ENCODE data around the gene LRRK1.

LRRK1 gene

GRCh38 chr15:100940767-100941379 lies 21.7 kb downstream of the LRRK1 start:
- DNase-seq, result no peak

DNA sequence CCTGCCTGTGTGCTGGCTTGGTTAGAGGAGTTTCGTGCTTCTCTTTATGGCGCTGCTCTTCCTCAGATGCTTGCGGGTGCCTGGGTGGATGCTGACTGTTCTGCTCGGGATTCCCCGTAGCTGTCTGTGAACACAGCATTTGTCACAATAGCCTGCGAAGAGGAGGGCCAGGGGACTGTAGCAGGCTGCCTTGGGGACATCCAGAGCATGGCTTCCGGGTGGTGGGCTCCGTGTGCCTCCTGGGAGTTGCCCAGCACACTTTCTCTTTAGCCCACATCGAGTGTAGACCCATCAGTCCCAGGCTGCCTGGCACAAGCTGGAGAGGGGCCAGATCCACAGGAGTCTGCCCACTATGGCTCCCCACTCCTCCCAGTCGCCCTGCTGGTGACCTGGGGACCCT lies 22.4 kb downstream of the LRRK1 start:
- no peak for DNase-seq

DNA sequence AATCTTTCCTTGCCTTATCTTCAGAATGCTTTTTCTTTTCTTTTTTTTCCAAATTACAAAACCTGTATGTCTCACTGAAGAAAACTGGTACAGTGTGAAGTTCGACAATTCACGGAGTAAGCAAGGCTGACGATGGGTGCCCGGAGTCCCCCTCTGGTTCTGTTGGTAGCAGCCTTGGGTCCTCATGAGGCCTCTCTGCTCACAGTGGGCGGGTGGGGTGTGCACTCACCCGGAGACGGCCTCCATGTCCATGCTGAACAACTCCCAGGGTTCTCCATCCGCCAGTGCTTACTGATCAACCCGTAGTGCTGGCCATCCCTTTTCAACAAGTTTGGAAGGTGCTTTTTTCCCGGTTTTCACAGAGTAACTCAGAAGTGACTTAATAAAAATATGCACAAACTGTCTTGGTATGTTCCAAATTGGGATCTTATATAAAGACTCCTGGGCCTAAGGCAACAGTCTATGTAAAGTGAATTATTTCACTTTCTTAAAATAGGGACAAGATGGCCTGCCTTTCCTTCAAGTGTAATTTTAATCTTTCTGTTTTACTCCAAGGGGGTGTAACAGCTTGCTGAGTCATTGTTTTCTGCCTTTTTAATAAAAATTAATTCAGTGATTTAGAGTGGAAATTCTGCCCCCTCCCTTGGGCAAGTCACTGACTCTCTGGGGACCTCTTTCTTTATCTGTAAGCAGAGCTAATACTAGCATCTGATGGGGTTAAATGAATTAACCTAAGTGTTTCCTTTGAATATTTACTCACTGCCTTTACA lies 23.7 kb downstream of the LRRK1 start:
- DNase-seq, result no peak

- DNase-seq, result no peak
These were observed 25.2 kb downstream of the LRRK1 start for GRCh38 chr15:100944244-100944895.

- no peak for DNase-seq
These were observed 25.8 kb downstream of the LRRK1 start for GRCh38 chr15:100944986-100945385.

GRCh38 chr15:100947760-100948429 lies 28.7 kb downstream of the LRRK1 start:
- DNase-seq, result no peak

- no peak for DNase-seq
These were observed 29.2 kb downstream of the LRRK1 start for GRCh38 chr15:100948430-100948762.

DNA sequence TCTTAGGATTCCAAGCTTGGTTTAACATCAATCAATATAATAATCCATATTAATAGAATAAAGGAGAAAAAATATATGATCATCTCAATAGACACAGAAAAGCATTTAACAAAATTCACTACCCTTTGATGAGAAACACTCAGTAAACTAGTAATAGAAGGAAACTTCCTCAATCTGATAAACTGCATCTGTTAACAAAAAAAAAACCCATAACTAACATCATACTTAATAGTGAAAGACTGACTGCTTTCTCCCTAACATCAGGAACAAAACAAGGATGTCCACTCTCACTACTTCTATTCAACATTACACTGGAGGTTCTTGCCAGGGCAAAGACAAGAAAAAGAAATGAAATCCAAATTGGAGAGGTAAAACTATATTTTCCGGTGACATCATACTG lies 30.5 kb downstream of the LRRK1 start:
- DNase-seq, result no peak

GRCh38 chr15:100951965-100952364 lies 32.8 kb downstream of the LRRK1 start:
- no peak for DNase-seq

- DNase-seq, result no peak
These were observed 33.4 kb downstream of the LRRK1 start for GRCh38 chr15:100952566-100952965.

DNA sequence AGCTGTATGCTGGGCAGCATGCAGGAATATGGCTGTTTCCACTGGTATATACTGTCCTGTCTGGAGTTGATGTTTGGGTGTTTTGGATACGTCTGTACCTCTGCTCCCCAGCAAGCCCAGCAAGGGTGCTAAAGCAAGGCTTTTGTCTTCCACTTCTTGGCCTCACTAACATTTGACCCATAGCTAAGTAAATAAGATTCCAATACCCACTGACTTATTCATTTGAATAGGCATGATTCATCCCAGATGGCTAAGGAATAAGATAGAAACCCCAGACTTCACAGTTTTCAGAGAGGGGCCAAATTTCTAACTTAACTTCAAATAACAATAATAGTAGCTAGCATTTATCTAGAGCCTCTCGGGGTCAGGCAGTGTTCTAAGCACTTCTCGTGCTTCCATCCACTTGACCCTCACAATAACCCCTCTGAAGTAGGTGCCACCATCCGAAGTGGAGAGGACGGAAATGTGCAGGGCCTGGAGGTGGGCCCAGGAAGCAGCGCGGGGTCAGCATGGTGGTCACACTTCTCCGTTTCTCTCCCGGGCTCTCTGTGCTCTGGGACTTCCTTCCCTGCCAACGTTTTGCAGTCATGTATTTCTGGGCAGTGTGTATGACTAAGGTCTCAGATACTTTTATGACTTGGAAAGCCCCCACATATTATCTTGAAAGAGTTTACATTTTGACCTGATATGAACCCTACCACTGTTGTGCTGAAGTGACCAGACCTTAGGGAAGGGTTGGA lies 39.3 kb downstream of the LRRK1 start:
- DNase-seq, result no peak

GRCh38 chr15:100959066-100960050 lies 40.2 kb downstream of the LRRK1 start:
- DNase-seq, result no peak

DNA sequence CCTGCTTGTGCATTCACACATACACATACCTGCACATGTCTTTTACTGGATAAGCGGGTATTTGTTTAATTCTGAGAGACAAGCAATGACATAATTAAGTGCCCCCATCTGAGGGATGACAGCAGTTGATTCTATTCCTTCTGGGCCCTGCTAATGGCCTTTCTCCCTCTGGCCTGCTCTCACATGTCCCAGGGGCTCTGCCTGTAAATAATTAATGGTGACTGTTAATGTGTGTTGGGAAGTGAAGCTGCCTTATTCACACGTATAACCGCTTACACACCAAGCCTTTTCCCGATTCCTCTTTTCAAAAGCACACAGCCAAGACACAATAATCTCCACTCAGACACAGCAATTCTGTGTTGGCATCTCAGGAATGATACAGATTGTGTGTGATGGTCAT lies 47.8 kb downstream of the LRRK1 start:
- no peak for DNase-seq

- no peak for DNase-seq
These were observed 49.2 kb downstream of the LRRK1 start for GRCh38 chr15:100968050-100968966.

GRCh38 chr15:100972975-100973350 lies 53.8 kb downstream of the LRRK1 start:
- no peak for DNase-seq

DNA sequence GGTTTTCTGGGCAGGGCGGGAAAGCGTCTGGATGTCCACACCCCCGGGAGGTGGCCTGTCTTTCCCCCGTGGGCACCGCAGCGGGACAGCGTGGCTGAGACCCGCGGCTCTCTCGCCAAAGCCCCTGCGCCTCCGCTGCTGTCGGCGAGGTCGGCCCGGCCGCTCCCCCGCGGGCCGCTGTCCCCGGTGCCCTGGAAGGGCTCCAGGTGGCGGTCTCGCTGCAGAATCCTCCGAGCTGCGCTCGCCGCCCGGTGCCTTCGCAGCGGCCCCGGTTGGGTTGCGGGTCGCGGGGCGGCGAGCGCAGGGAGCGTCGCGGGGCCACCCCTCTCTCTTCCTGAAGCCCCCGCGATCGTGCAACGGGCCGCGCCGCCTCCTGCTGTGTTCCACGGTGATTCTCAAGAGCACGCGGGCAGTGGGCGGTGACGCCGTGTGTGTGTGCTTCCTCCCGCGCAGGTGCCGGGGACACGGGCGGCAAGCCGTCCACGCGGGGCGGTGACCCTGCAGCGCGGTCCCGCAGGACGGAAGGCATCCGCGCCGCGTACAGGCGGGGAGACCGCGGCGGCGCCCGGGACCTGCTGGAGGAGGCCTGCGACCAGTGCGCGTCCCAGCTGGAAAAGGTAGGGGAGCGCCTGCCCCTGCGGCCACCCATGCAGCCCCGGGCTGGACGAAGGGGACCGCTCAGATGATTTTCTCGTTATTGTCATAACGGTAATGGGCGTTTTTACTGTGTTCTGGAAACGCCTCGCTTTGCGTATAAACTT lies 54.4 kb downstream of the LRRK1 start:
- no peak for DNase-seq

DNA sequence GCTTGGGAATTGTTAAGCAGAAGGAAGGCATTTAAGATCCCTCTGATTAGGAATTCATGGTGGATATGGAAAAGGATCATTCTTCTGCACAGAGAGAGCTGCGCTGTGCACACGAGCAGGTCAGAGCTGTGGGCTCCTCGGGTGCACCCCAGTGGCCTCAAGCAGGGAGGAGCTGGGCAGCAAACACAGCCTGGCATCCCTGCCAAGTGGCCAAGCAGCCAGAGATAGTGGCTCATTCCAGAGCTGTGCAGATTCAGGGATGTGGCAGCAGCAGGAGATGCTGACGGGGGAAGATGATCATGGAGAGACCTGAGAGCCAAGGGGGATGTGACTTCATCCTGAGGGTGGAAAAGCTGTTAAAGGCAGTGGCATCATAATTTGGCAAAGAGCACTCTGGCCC lies 55.9 kb downstream of the LRRK1 start:
- DNase-seq, result no peak

- DNase-seq, result no peak
These were observed 61.4 kb downstream of the LRRK1 start for GRCh38 chr15:100980410-100981046.

DNA sequence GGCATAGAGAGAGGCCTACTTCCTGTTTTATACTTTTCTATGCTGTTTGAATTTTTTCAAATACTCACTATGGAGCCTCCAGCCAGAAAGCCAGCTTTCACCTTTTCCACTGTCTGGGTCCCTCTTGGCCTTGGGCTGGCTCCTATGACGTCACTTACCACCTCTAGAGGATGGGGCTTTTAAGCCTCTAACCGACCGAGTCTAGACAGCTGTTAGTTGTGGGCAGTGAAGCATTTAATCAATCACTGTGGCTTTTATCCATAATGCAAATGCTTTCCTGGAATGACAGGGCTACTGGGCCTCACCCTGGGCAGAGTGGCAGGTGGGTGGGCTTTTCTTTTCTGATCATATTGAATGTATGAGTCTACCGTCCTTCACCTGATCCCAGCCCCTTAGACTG lies 61.9 kb downstream of the LRRK1 start:
- no peak for DNase-seq

Measured in effector CD8-positive, alpha-beta T cell (primary cell).